IMR-90 (cell line): Measurements from ENCODE around the gene ITGB2. TPM values are rescaled to one million over a fixed set of nuclear protein-coding genes. Genes with fewer than 3 reads are reported as not detected.

Source experiments
- ATAC-seq: fragments of 200-7000 bp; cut with Tn5 transposase; 2 replicates; pipeline ENCODE4 v1.9.1; 2020; ENCODE audit warnings: low read depth, mild to moderate bottlenecking, moderate library complexity
- BruUV-seq: library from RNA; stranded (reverse); fragments of 400-500 nt; replicated peaks from 2 replicates; lab custom pipeline; 2021; lab: Mats Ljungman, UMichigan
- CTCF ChIA-PET: fragments of 300-600 bp; formaldehyde crosslinking; extraction: SDS; loops from one replicate; lab custom pipeline; 2021; ENCODE audit warnings: antibody characterized with exemption; lab: Yijun Ruan, JAX
- POLR2A ChIA-PET: fragments of 300-600 bp; sonication (Branson Sonifier 250); formaldehyde crosslinking; loops from one replicate; lab custom pipeline; 2022; ENCODE audit warnings: antibody characterized with exemption; ENCODE audit not compliant: unreplicated experiment; lab: Charles Lee
- DNase-seq: peaks from one replicate; pipeline ENCODE4 v3.0.0; 2013
- H2AFZ ChIP-seq: replicated peaks from 2 replicates; pipeline ENCODE3; 2013; ENCODE audit warnings: low read length, mild to moderate bottlenecking; ENCODE audit not compliant: poor library complexity
- H2AK5ac ChIP-seq: 2 replicates; pipeline ENCODE4 v1.6.1; 2013; ENCODE audit warnings: low read depth, low read length, inconsistent platforms
- H2AK9ac ChIP-seq: replicated peaks from 2 replicates; pipeline ENCODE3; 2013; ENCODE audit warnings: mild to moderate bottlenecking, low read depth, low read length, moderate library complexity; ENCODE audit not compliant: poor library complexity
- H2BK120ac ChIP-seq: 2 replicates; pipeline ENCODE4 v1.6.1; 2013; ENCODE audit warnings: low read depth, low read length, inconsistent platforms
- H2BK15ac ChIP-seq: 3 replicates; pipeline ENCODE4 v1.6.1; 2013; ENCODE audit warnings: low read depth, low read length, inconsistent platforms
- H2BK20ac ChIP-seq: 2 replicates; pipeline ENCODE4 v1.6.1; 2013; ENCODE audit warnings: low read depth, mild to moderate bottlenecking, inconsistent platforms, low read length, moderate library complexity
- H2BK5ac ChIP-seq: 2 replicates; pipeline ENCODE4 v1.6.1; 2013; ENCODE audit warnings: mild to moderate bottlenecking, low read depth, low read length, inconsistent platforms; ENCODE audit not compliant: poor library complexity, severe bottlenecking
- H3K14ac ChIP-seq: replicated peaks from 2 replicates; pipeline ENCODE4 v1.6.1; 2013; ENCODE audit warnings: low read depth, low read length, inconsistent platforms
- H3K18ac ChIP-seq: 2 replicates; pipeline ENCODE4 v1.6.1; 2013; ENCODE audit warnings: low read depth, low read length, control low read depth
- H3K23ac ChIP-seq: 2 replicates; pipeline ENCODE4 v1.6.1; 2013; ENCODE audit warnings: low read depth, low read length, inconsistent platforms
- H3K27ac ChIP-seq: 2 replicates; pipeline ENCODE4 v1.5.1; 2013; ENCODE audit warnings: mild to moderate bottlenecking, control low read depth, low read length; ENCODE audit not compliant: insufficient read depth
- H3K27me3 ChIP-seq: 2 replicates; pipeline ENCODE4 v1.6.1; 2013; ENCODE audit warnings: low read length; ENCODE audit not compliant: control insufficient read depth, insufficient read depth
- H3K36me3 ChIP-seq: 2 replicates; pipeline ENCODE4 v1.6.1; 2013; ENCODE audit warnings: low read length, mixed read lengths; ENCODE audit not compliant: control insufficient read depth, insufficient read depth
- H3K4ac ChIP-seq: 2 replicates; pipeline ENCODE4 v1.6.1; 2013; ENCODE audit warnings: low read depth, low read length, inconsistent platforms
- H3K4me1 ChIP-seq: 2 replicates; pipeline ENCODE4 v1.6.1; 2013; ENCODE audit warnings: low read length, mixed read lengths; ENCODE audit not compliant: control insufficient read depth, insufficient read depth
- H3K4me2 ChIP-seq: 2 replicates; pipeline ENCODE4 v1.6.1; 2013; ENCODE audit warnings: low read depth, mild to moderate bottlenecking, control low read depth, low read length, moderate library complexity
- H3K4me3 ChIP-seq: 2 replicates; pipeline ENCODE4 v1.5.1; 2013; ENCODE audit warnings: low read depth, mild to moderate bottlenecking, control low read depth, low read length, moderate library complexity; ENCODE audit not compliant: insufficient read depth
- H3K56ac ChIP-seq: 2 replicates; pipeline ENCODE4 v1.6.1; 2013; ENCODE audit warnings: low read length, inconsistent platforms; ENCODE audit not compliant: insufficient read depth; ENCODE audit errors: extremely low read depth
- H3K79me1 ChIP-seq, 2 experiments: 2 replicates each; pipeline ENCODE4 v1.6.1; 2013; ENCODE audit warnings: low read length in 2 of 2, inconsistent platforms in 1 of 2, low read depth in 1 of 2
- H3K9ac ChIP-seq: 2 replicates; pipeline ENCODE4 v1.6.1; 2013; ENCODE audit warnings: low read depth, low read length, control low read depth
- H3K9me1 ChIP-seq: 2 replicates; pipeline ENCODE4 v1.6.1; 2013; ENCODE audit warnings: low read length, inconsistent platforms; ENCODE audit not compliant: insufficient read depth
- H3K9me3 ChIP-seq: 2 replicates; pipeline ENCODE4 v1.6.1; 2013; ENCODE audit warnings: low read length; ENCODE audit not compliant: control insufficient read depth, insufficient read depth
- H4K20me1 ChIP-seq: 2 replicates; pipeline ENCODE4 v1.6.1; 2013; ENCODE audit warnings: low read length, inconsistent platforms; ENCODE audit not compliant: insufficient read depth
- H4K5ac ChIP-seq: 2 replicates; pipeline ENCODE4 v1.6.1; 2013; ENCODE audit warnings: mild to moderate bottlenecking, low read depth, low read length, control low read depth
- H4K8ac ChIP-seq, 2 experiments: 2 replicates each; pipeline ENCODE4 v1.6.1; 2013; ENCODE audit warnings: low read depth in 2 of 2, low read length in 2 of 2, control low read depth in 1 of 2, inconsistent platforms in 1 of 2
- H4K91ac ChIP-seq: 2 replicates; pipeline ENCODE4 v1.6.1; 2013; ENCODE audit warnings: low read depth, low read length, inconsistent platforms; ENCODE audit not compliant: insufficient read depth
- CEBPB ChIP-seq: IDR thresholded peaks from 2 replicates; pipeline ENCODE4 v1.6.1; 2012; ENCODE audit warnings: low read depth, low read length, improper control_type of control experiment
- ELK1 ChIP-seq: fragments of 150-350 bp; IDR thresholded peaks from 2 replicates; pipeline ENCODE4 v1.6.1; 2016; ENCODE audit warnings: low read depth, mild to moderate bottlenecking, low read length, moderate library complexity, borderline replicate concordance
- MAFK ChIP-seq: IDR thresholded peaks from 2 replicates; pipeline ENCODE4 v1.6.1; 2012; ENCODE audit warnings: low read depth, low read length, improper control_type of control experiment
- MAZ ChIP-seq: IDR thresholded peaks from 2 replicates; pipeline ENCODE4 v1.6.1; 2012; ENCODE audit warnings: low read depth, mild to moderate bottlenecking, low read length, improper control_type of control experiment, moderate library complexity, borderline replicate concordance
- MXI1 ChIP-seq: IDR thresholded peaks from 2 replicates; pipeline ENCODE4 v1.6.1; 2012; ENCODE audit warnings: low read depth, mild to moderate bottlenecking, low read length, moderate library complexity, borderline replicate concordance
- POLR2A ChIP-seq: IDR thresholded peaks from 2 replicates; pipeline ENCODE4 v1.6.1; 2012; ENCODE audit warnings: mild to moderate bottlenecking, low read depth, low read length
- SMC3 ChIP-seq: fragments of 150-350 bp; IDR thresholded peaks from 2 replicates; pipeline ENCODE4 v1.6.1; 2016; ENCODE audit warnings: low read depth, mild to moderate bottlenecking, antibody characterized with exemption, low read length, moderate library complexity
- WGBS, 2 experiments: methylation state at CpG; one replicate each; pipeline versions ENCODE4 v1.1.5 to v1.1.7; 2013; ENCODE audit warnings: missing lambda C conversion rate in 2 of 2; ENCODE audit not compliant: insufficient read length in 1 of 2; ENCODE audit errors: extremely low coverage in 2 of 2; 5-methylcytosine and 5-hydroxymethylcytosine counted together
- dilution Hi-C: fragments of 300-500 bp; cut with HindIII; formaldehyde crosslinking; loops from one replicate; pipeline ENCODE4 v1.14.3; 2018; ENCODE audit warnings: low sequenced_read_pairs; ENCODE audit not compliant: unreplicated experiment
- in situ Hi-C: fragments of 300-500 bp; cut with MboI; formaldehyde crosslinking; loops from 3 replicates; pipeline ENCODE4 v1.14.3; 2019; ENCODE audit warnings: low sequenced_read_pairs, inconsistent platforms, mixed read lengths
- intact Hi-C: fragments of 100-400 bp; cut with micrococcal nuclease; formaldehyde crosslinking; loops from 2 replicates; pipeline ENCODE4 v1.10.0; 2022
- polyA plus RNA-seq, 3 experiments: library from polyadenylated mRNA; depleted of rRNA; stranded (reverse); fragments of >200 nt; gene quantifications; 2 replicates each; pipeline ENCODE4 v1.2.3, GENCODE V29; 2012; ENCODE audit warnings: low replicate concordance in 1 of 3
- total RNA-seq: library from RNA; depleted of rRNA; stranded (reverse); fragments of >200 nt; gene quantifications from 2 replicates; pipeline ENCODE4 v1.2.3, GENCODE V29; 2012

The ITGB2 gene
- total and polyA plus RNA-seq, 2 of the 4 experiments (the other 2 are of a cell fraction): 0.14 TPM; not detected in 1

- POLR2A ChIA-PET: no interaction called here
- H3K4me3 ChIP-seq: no peak overlapping the region
- 75% methylated on average over 3 of the region's 9 CpGs; no CpG with 5 or more reads in 1 of the 2 experiments for WGBS, 2 experiments
Measured at GRCh38 chr21:44890961-44891541, 29.6 kb downstream of the ITGB2 start.

More at GRCh38 chr21:44890961-44891541, 29.6 kb downstream of the ITGB2 start:
- Histone ChIP-seq H4K20me1 (0 out of 2 replicates have a peak, but pooled peaks cover 5% of the 10 kb centered on the region), H3K9me3 (peaks cover 4% of the 10 kb centered on the region), H2AK9ac (no peak overlapping the region), H3K4ac (no peak overlapping the region), H2AFZ (no peak overlapping the region), H3K14ac (no peak overlapping the region), H2BK120ac (no peak overlapping the region), H3K9me1 (no peaks in the 10 kb centered on the region), H4K8ac (no peak overlapping the region), H2BK20ac (no peak overlapping the region), H2AK5ac (no peak overlapping the region), H2BK5ac (no peak overlapping the region), H3K9ac (no peak overlapping the region), H3K27me3 (peaks cover 58% of the 10 kb centered on the region), H3K18ac (no peak overlapping the region), H2BK15ac (no peak overlapping the region), H3K4me1 (no peaks in the 10 kb centered on the region), H4K5ac (no peak overlapping the region), H3K27ac (no peak overlapping the region), H3K56ac (no peak overlapping the region), H3K79me1 (no peaks in the 10 kb centered on the region), H3K36me3 (no peaks in the 10 kb centered on the region), H3K4me2 (no peak overlapping the region), H4K91ac (no peak overlapping the region), H3K23ac (no peak overlapping the region)
- in situ Hi-C loops: no loop called here
- CTCF ChIA-PET: no interaction called here
- BruUV-seq: no TSS peak
- dilution Hi-C loops: no loop called here
- TF ChIP-seq MAZ (no peak), MAFK (no peak), POLR2A (no peak), MXI1 (no peak), SMC3 (no peak), CEBPB (no peak), ELK1 (no peak)
- ATAC-seq (no peak), DNase-seq (no peak)
- intact Hi-C loops: loop anchor here (5.0 kb wide), 1 partner anchor 246 kb away; no protein-coding TSS in a partner anchor
